ENCODE data around the gene PCDHA1. TPM values are rescaled to one million over a fixed set of nuclear protein-coding genes. Genes with fewer than 3 reads are reported as not detected.

PCDHA1 gene
- total and polyA plus RNA-seq, 9 of the 15 experiments (the other 6 are each of a cell fraction or from before 2014, with no cell fraction given): not detected

GRCh38 chr5:141007791-141008190, 221.9 kb downstream of the PCDHA1 start:
- no TSS peak for BruUV-seq (replicated peaks)
- Histone ChIP-seq H3K9me1 (ENCODE audit: control insufficient read depth, insufficient read depth, low read length) (no peaks in the 10 kb centered on the region), H3K4me2 (ENCODE audit: insufficient read depth, low read length) (no peak overlapping the region), H3K9ac (ENCODE audit: insufficient read depth in 1 of 2, low read depth in 2 of 2, low read length in 2 of 2) (no peak overlapping the region), H3K36me3 (ENCODE audit: control insufficient read depth, insufficient read depth, low read length) (no peaks in the 10 kb centered on the region), H3K4me3 (no peak overlapping the region), H3K4me1 (replicated peaks in 1 of 2; ENCODE audit: control insufficient read depth in 2 of 2, insufficient read depth in 2 of 2, low read length in 2 of 2) (no peaks in the 10 kb centered on the region), H3K9me3 (replicated peaks; ENCODE audit: control insufficient read depth, insufficient read depth, low read depth, low read length) (no peaks in the 10 kb centered on the region), H3K27ac (ENCODE audit: extremely low read depth, low read depth, low read length) (no peak overlapping the region), H3K79me2 (ENCODE audit: control insufficient read depth, insufficient read depth, low read length) (no peaks in the 10 kb centered on the region), H3K27me3 (ENCODE audit: control insufficient read depth in 2 of 2, insufficient read depth in 2 of 2, low read length in 2 of 2) (no peaks in the 10 kb centered on the region), H4K20me1 (replicated peaks; ENCODE audit: control insufficient read depth, insufficient read depth, low read length) (no peaks in the 10 kb centered on the region), H2AFZ (ENCODE audit: low read depth, low read length) (no peak overlapping the region)
- CTCF ChIA-PET (ENCODE audit: low intra/inter-chr PET ratio): no interaction called here
- no peak for DNase-seq (ENCODE audit: extremely low read depth in 1 of 4, low spot score in 3 of 4)
- POLR2A ChIA-PET: no interaction called here
- in situ Hi-C loops (cut with MboI) (no loop called here), intact Hi-C loops (cut with micrococcal nuclease) (no loop called here)
- no peak for ATAC-seq
- FAIRE-seq: no peak
- TF ChIP-seq ZMIZ1 (IDR thresholded peaks at IDR 0.05; ENCODE audit: low read depth in 2 of 2, low read length in 2 of 2) (no peak), ZNF699 (CRISPR knock-in tag; IDR thresholded peaks at IDR 0.05; ENCODE audit: insufficient replicate concordance) (no peak), HCFC1 (IDR thresholded peaks at IDR 0.05; ENCODE audit: low read depth, low read length) (no peak), ATF2 (CRISPR knock-in tag; IDR thresholded peaks at IDR 0.05) (no peak), DLX4 (CRISPR knock-in tag; IDR thresholded peaks at IDR 0.05) (no peak), DDX20 (tag; IDR thresholded peaks at IDR 0.05; ENCODE audit: low read depth) (no peak), ZBTB33 (CRISPR knock-in tag; IDR thresholded peaks at IDR 0.05) (no peak), ZNF212 (CRISPR knock-in tag; IDR thresholded peaks at IDR 0.05) (no peak), THRB (CRISPR knock-in tag; conservative IDR thresholded peaks at IDR 0.05) (no peak), TSHZ1 (CRISPR knock-in tag; IDR thresholded peaks at IDR 0.05) (no peak)

All from K562 (cell line).